SK-N-SH (cell line): ENCODE data around the gene CCDC169. TPM values are rescaled to one million over a fixed set of nuclear protein-coding genes. Genes with fewer than 3 reads are reported as not detected.

Experiments
- CTCF ChIA-PET: fragments of 300-600, 350-600 bp; formaldehyde crosslinking; extraction: SDS; loops from one replicate; lab custom pipeline; 2021; lab: Yijun Ruan, JAX
- POLR2A ChIA-PET: fragments of 350-600 bp; sonication (Branson Sonifier 250); formaldehyde crosslinking; extraction: SDS; loops from one replicate; lab custom pipeline; 2020; ENCODE audit warnings: antibody characterized with exemption, inconsistent platforms; lab: Yijun Ruan, JAX
- DNase-seq: peaks from one replicate; pipeline ENCODE4 v3.0.0; 2012
- H2AFZ ChIP-seq: fragments of 200-600 bp; sonication (generic); 2 replicates; pipeline ENCODE4 v1.8.1; 2016; ENCODE audit warnings: antibody characterized with exemption, mild to moderate bottlenecking, low read depth
- H3F3A ChIP-seq: fragments of 200-600 bp; sonication (generic); replicated peaks from 2 replicates; pipeline ENCODE3; 2016; ENCODE audit warnings: antibody characterized with exemption, mild to moderate bottlenecking; ENCODE audit not compliant: insufficient read depth
- H3K27ac ChIP-seq, 2 experiments: fragments of 200-500 bp in 1 of 2; fragments of 200-600 bp in 1 of 2; sonication (Bioruptor generic) in 1 of 2; sonication (generic), shearing (Covaris generic) in 1 of 2; 2 replicates each; pipeline versions ENCODE4 v1.5.1 to v1.6.1; 2014 to 2016; ENCODE audit warnings: low read depth in 2 of 2, inconsistent platforms in 1 of 2, low read length in 1 of 2, mild to moderate bottlenecking in 1 of 2, mixed read lengths in 1 of 2
- H3K27me3 ChIP-seq: fragments of 200-600 bp; sonication (generic), shearing (Covaris generic); 2 replicates; pipeline ENCODE4 v1.6.1; 2016; ENCODE audit warnings: mixed run types; ENCODE audit not compliant: insufficient read depth
- H3K36me3 ChIP-seq, 2 experiments: fragments of 200-500 bp in 1 of 2; fragments of 200-600 bp in 1 of 2; sonication (Bioruptor generic) in 1 of 2; sonication (generic) in 1 of 2; replicated peaks in 1 of 2; 2 replicates each; pipeline versions ENCODE3 to v1.5.1; 2014 to 2016; ENCODE audit warnings: low read length in 1 of 2, mild to moderate bottlenecking in 1 of 2; ENCODE audit not compliant: insufficient read depth in 2 of 2, control insufficient read depth in 1 of 2
- H3K4me1 ChIP-seq, 2 experiments: fragments of 200-500 bp in 1 of 2; fragments of 200-600 bp in 1 of 2; sonication (Bioruptor generic) in 1 of 2; sonication (generic), shearing (Covaris generic) in 1 of 2; 2 replicates each; pipeline versions ENCODE4 v1.5.1 to v1.6.1; 2014 to 2016; ENCODE audit warnings: low read depth in 1 of 2, low read length in 1 of 2, mixed run types in 1 of 2; ENCODE audit not compliant: insufficient read depth in 2 of 2, control insufficient read depth in 1 of 2
- H3K4me2 ChIP-seq: fragments of 200-600 bp; sonication (generic), shearing (Covaris generic); 2 replicates; pipeline ENCODE4 v1.6.1; 2017; ENCODE audit warnings: mixed run types
- H3K4me3 ChIP-seq, 2 experiments: fragments of 200-500 bp in 1 of 2; fragments of 200-600 bp in 1 of 2; sonication (Bioruptor generic) in 1 of 2; sonication (generic), shearing (Covaris generic) in 1 of 2; 2 replicates each; pipeline versions ENCODE4 v1.5.1 to v1.8.1; 2014 to 2016; ENCODE audit warnings: low read depth in 2 of 2, inconsistent platforms in 1 of 2, low read length in 1 of 2, mild to moderate bottlenecking in 1 of 2, mixed read lengths in 1 of 2, moderate library complexity in 1 of 2
- H3K79me2 ChIP-seq: fragments of 200-600 bp; sonication (generic); 2 replicates; pipeline ENCODE4 v1.8.1; 2017; ENCODE audit warnings: mild to moderate bottlenecking; ENCODE audit not compliant: insufficient read depth
- H3K9ac ChIP-seq: fragments of 200-600 bp; sonication (generic); 2 replicates; pipeline ENCODE4 v1.6.1; 2017; ENCODE audit warnings: mixed run types
- H3K9me2 ChIP-seq: fragments of 200-600 bp; sonication (generic); 2 replicates; pipeline ENCODE4 v1.6.1; 2017; ENCODE audit warnings: mixed run types
- H3K9me3 ChIP-seq: fragments of 200-600 bp; sonication (generic); 2 replicates; pipeline ENCODE4 v1.6.1; 2017; ENCODE audit warnings: mixed run types, mild to moderate bottlenecking, moderate library complexity
- H4K20me1 ChIP-seq: fragments of 200-600 bp; sonication (generic); 2 replicates; pipeline ENCODE4 v1.6.1; 2017; ENCODE audit warnings: mild to moderate bottlenecking, mixed run types; ENCODE audit not compliant: insufficient read depth
- CTCF ChIP-seq: fragments of 200-600 bp; sonication (generic); IDR thresholded peaks from 2 replicates; pipeline ENCODE4 v1.6.1; 2017; ENCODE audit warnings: antibody characterized with exemption, mild to moderate bottlenecking, moderate library complexity
- ELF1 ChIP-seq: IDR thresholded peaks from 2 replicates; pipeline ENCODE4 v1.4.0; 2012
- EP300 ChIP-seq, 2 experiments: IDR thresholded peaks; 2 replicates each; pipeline versions ENCODE4 v1.4.0 to v1.6.1; 2012; ENCODE audit warnings: borderline replicate concordance in 1 of 2, low read depth in 1 of 2, low read length in 1 of 2
- FOSL2 ChIP-seq: IDR thresholded peaks from 2 replicates; pipeline ENCODE4 v1.4.0; 2012; ENCODE audit warnings: low read depth, mild to moderate bottlenecking, moderate library complexity, borderline replicate concordance
- JUND ChIP-seq: IDR thresholded peaks from 2 replicates; pipeline ENCODE4 v1.4.0; 2012
- POLR2AphosphoS5 ChIP-seq: IDR thresholded peaks from 2 replicates; pipeline ENCODE4 v1.6.1; 2012; ENCODE audit warnings: low read depth, low read length
- RAD21 ChIP-seq: IDR thresholded peaks from 2 replicates; pipeline ENCODE4 v1.6.1; 2012; ENCODE audit warnings: mild to moderate bottlenecking, low read length
- TAF1 ChIP-seq: IDR thresholded peaks from 2 replicates; pipeline ENCODE4 v1.6.1; 2012; ENCODE audit warnings: low read depth, mild to moderate bottlenecking, low read length, moderate library complexity, borderline replicate concordance
- USF2 ChIP-seq: fragments of 150-350 bp; IDR thresholded peaks from 2 replicates; pipeline ENCODE4 v1.6.1; 2017; ENCODE audit warnings: antibody characterized with exemption, low read length, low read depth, borderline replicate concordance
- WGBS: methylation state at CpG from one replicate; pipeline ENCODE4 v1.1.6; 2017; ENCODE audit warnings: low lambda C conversion rate; 5-methylcytosine and 5-hydroxymethylcytosine counted together
- polyA plus RNA-seq, 3 experiments: library from polyadenylated mRNA; depleted of rRNA; stranded (reverse); fragments of >200 nt; gene quantifications; 2 replicates each; pipeline ENCODE4 v1.2.3, GENCODE V29; 2012
- TF ChIP-seq, protein P1 (sequence below): IDR thresholded peaks from 2 replicates; pipeline ENCODE4 v1.4.0; 2012; ENCODE audit warnings: low read depth

CCDC169 gene
- polyA plus RNA-seq, 1 of the 3 experiments (the other 2 are of a cell fraction) = 1.8 TPM

GRCh38 chr13:36210738-36211137 is 86.9 kb downstream of the CCDC169 start:
- Histone ChIP-seq H3K4me2 (no peak overlapping the region), H4K20me1 (no peaks in the 10 kb centered on the region), H3K9ac (no peak overlapping the region), H3K27me3 (no peaks in the 10 kb centered on the region), H3K27ac (no peak overlapping the region), H3F3A (no peaks in the 10 kb centered on the region), H2AFZ (no peak overlapping the region), H3K9me3 (no peaks in the 10 kb centered on the region), H3K79me2 (no peaks in the 10 kb centered on the region), H3K4me3 (no peak overlapping the region), H3K4me1 (no peaks in the 10 kb centered on the region), H3K9me2 (no peaks in the 10 kb centered on the region)
- WGBS = 76% methylated on average over 4 of the region's 4 CpGs
- DNase-seq = no peak
- POLR2A ChIA-PET = no interaction called here
- TF ChIP-seq FOSL2 (no peak), EP300 (IDR thresholded peaks at IDR 0.05; ENCODE audit: borderline replicate concordance in 1 of 2, low read depth in 1 of 2, low read length in 1 of 2) (no peak), TAF1 (no peak), USF2 (no peak), CTCF (no peak), JUND (no peak), POLR2AphosphoS5 (no peak), ELF1 (no peak)
- TF ChIP-seq, protein P1, sequence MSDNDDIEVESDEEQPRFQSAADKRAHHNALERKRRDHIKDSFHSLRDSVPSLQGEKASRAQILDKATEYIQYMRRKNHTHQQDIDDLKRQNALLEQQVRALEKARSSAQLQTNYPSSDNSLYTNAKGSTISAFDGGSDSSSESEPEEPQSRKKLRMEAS = no peak
- TF ChIP-seq, all 33 proteins: peak for 0
- H3K36me3 ChIP-seq = no peaks in the 10 kb centered on the region
- CTCF ChIA-PET = no interaction called here

GRCh38 chr13:36207672-36208071 is 89.9 kb downstream of the CCDC169 start:
- DNase-seq = no peak

More at GRCh38 chr13:36207672-36208071, 89.9 kb downstream of the CCDC169 start:
- no peaks in the 10 kb centered on the region for H3K36me3 ChIP-seq
- no peaks in the 10 kb centered on the region for H3K9me2 ChIP-seq
- no peaks in the 10 kb centered on the region for H3K79me2 ChIP-seq
- no peak for TF ChIP-seq ELF1
- TF ChIP-seq CTCF = peak; percentile 23
- TF ChIP-seq, protein P1 = no peak
- peak; percentile 29 for TF ChIP-seq RAD21
- no peak for TF ChIP-seq TAF1
- H3K4me3 ChIP-seq = no peak overlapping the region
- H3K27me3 ChIP-seq = no peaks in the 10 kb centered on the region
- WGBS = 82% methylated on average over 5 of the region's 5 CpGs
- H4K20me1 ChIP-seq = no peaks in the 10 kb centered on the region
- H3K9ac ChIP-seq = no peak overlapping the region
- no peaks in the 10 kb centered on the region for H3F3A ChIP-seq
- no peak overlapping the region for H3K4me2 ChIP-seq
- H3K27ac ChIP-seq = no peak overlapping the region
- no peak overlapping the region for H2AFZ ChIP-seq
- POLR2A ChIA-PET = no interaction called here
- H3K9me3 ChIP-seq = no peaks in the 10 kb centered on the region
- no peaks in the 10 kb centered on the region for H3K4me1 ChIP-seq
- CTCF ChIA-PET = interaction anchor here (0.9 to 1.2 kb wide), 2 partner anchors 67 to 230 kb away, joined by 3 to 4 read pairs; no protein-coding TSS in a partner anchor
